ENCODE data around the gene KY.

KY gene

DNA sequence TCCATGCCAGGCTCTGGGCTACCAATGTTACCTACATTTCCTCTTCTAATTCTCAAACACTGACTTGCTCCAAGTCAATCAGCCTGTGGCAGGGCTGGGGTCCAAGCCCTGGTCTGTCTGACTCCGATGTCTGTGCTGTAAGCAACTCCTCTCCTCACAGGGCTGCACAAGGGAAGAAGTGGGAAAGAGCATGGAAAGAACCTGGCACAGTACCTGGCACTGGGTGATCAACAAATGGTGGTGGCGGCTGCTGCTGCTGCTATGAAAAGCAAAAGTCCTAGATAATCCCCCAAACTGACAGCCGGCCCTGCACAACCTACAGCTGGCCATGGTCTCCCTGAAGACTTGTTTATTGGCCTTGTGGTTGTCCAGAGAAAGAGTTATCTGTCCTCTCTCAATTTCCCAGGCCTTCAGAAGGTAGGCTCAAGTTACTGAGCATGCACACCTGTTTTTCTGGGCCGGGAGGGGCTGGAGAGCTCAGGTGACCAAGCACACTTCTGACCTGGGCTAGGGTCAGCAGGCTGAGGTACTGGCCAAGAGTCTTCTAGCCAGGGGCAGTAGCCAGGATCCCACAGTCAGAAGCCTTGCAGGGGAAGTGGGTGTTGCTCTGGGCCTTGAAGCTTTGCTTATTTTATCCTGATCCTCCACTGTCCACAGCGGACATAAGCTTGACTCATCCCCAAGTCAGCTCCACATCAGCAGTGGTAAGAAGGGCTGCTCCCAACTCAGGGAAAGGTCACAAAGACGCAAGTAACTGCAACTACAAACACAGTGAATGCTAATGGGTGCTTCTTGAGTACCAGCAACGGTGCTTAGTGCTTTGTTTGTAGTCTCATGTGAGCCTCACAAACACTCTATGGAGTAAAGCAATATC lies 35.3 kb upstream of the KY start:
- no peaks in the 10 kb centered on the region for H3K36me3 ChIP-seq
- DNase-seq: no peak
- no peaks in the 10 kb centered on the region for H3K27me3 ChIP-seq (ENCODE audit: insufficient read depth, low read depth, severe bottlenecking)
- no peaks in the 10 kb centered on the region for H3K9me3 ChIP-seq (ENCODE audit: severe bottlenecking)
- H3K27ac ChIP-seq: no peak overlapping the region
- no peak overlapping the region for H3K4me3 ChIP-seq (ENCODE audit: low read depth, low read length)
- TF ChIP-seq, protein P1, sequence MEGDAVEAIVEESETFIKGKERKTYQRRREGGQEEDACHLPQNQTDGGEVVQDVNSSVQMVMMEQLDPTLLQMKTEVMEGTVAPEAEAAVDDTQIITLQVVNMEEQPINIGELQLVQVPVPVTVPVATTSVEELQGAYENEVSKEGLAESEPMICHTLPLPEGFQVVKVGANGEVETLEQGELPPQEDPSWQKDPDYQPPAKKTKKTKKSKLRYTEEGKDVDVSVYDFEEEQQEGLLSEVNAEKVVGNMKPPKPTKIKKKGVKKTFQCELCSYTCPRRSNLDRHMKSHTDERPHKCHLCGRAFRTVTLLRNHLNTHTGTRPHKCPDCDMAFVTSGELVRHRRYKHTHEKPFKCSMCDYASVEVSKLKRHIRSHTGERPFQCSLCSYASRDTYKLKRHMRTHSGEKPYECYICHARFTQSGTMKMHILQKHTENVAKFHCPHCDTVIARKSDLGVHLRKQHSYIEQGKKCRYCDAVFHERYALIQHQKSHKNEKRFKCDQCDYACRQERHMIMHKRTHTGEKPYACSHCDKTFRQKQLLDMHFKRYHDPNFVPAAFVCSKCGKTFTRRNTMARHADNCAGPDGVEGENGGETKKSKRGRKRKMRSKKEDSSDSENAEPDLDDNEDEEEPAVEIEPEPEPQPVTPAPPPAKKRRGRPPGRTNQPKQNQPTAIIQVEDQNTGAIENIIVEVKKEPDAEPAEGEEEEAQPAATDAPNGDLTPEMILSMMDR (IDR thresholded peaks at IDR 0.05; ENCODE audit: low read depth, low read length): no peak

DNA sequence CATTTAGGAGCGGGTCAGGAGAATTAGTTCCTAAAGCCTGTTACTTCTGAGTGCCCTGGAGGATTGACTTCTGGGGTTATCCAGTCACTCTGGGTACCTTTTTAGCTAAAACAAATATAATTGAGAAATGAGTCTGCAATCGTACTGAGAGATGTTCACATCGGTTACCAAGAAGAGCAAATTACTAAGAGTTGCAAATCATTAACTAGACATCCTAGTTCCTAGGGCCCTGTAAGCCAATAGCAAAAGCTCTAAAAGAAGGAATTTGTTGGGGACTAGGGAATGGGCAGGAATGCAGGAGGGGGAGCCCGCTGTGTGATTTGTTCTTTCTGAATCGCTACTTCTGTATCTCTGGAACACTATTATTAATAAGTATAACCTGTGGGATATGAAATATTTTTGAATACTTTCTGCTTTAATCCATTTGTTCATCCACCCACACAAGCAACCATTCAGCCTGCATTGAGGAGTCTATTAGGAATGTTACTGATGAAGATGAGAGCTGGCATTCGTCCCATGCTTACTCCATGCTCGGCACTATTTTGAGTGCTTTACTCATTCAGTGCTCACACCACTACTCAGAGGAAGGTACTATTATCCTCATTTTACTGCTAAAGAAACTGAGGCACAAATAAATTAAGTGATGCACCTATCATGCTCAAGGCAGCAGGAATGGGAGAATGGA lies 31.5 kb upstream of the KY start:
- TF ChIP-seq, protein P1 (IDR thresholded peaks at IDR 0.05; ENCODE audit: low read depth, low read length): no peak

DNA sequence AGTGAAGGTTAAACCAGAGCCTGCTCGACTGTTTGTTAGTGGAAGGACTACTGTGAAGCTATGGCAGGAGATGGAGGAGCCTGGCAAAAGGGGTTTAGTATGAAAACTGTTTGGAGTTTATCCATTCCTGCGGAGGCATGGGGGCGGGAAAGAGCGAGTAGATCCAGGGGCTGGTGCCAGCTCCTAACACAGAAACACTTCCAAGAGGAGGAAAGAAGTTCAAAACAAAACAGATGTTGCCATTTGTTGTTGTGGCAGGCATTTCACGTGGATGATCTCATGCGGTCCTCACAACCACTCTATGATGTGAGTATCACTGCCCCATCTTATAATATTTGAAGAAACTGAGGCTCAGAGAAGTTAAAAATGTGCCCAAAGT lies 30.7 kb upstream of the KY start:
- TF ChIP-seq, protein P1 (IDR thresholded peaks at IDR 0.05; ENCODE audit: low read depth, low read length): no peak
- DNase-seq: no peak

More for the DNA sequence above, 31.5 kb upstream of the KY start:
- H3K27ac ChIP-seq: no peak overlapping the region
- H3K9me3 ChIP-seq (ENCODE audit: severe bottlenecking): no peaks in the 10 kb centered on the region
- DNase-seq: no peak
- H3K4me3 ChIP-seq (ENCODE audit: low read depth, low read length): no peak overlapping the region
- no peaks in the 10 kb centered on the region for H3K36me3 ChIP-seq
- H3K27me3 ChIP-seq (ENCODE audit: insufficient read depth, low read depth, severe bottlenecking): no peaks in the 10 kb centered on the region

DNA sequence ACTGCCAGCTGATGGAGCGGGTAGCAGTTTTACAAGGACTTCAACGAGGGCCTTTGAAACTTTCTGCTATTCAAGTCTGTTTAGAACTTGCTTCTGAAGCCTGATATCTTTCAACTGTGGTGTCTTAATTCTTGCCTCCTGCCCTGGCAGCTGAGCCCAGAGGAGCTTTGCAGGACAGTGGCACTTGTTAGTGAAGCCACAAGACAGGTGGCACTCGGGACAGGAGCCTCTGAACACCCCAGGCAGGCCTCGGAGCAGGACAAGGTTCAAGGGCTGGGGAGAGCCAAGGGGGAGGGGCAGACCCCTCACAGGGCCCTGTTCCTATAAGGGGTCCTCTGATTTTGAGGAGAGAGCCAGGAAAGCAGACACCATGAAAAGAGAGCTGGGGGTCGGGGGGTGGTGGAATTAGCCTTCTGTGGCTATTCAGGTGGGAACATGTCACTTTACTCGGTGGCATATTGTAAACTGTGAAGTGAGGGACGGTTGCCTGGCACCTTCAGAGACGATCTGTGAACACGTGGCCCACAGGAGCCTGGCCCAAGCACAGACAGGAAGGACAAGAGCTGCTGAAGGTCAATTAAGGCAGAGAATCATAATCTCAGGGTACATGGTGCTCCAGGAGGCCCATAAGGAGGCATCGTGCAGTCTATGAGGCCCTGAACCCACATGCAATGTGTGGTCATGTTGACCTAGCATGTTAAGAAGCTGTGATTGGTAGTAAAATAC lies 30.1 kb upstream of the KY start:
- H3K27ac ChIP-seq: no peak overlapping the region
- no peak overlapping the region for H3K4me3 ChIP-seq (ENCODE audit: low read depth, low read length)
- no peak for DNase-seq
- TF ChIP-seq, protein P1 (IDR thresholded peaks at IDR 0.05; ENCODE audit: low read depth, low read length): no peak
- no peaks in the 10 kb centered on the region for H3K27me3 ChIP-seq (ENCODE audit: insufficient read depth, low read depth, severe bottlenecking)
- H3K36me3 ChIP-seq: no peaks in the 10 kb centered on the region
- no peaks in the 10 kb centered on the region for H3K9me3 ChIP-seq (ENCODE audit: severe bottlenecking)

More for the DNA sequence above, 30.7 kb upstream of the KY start:
- H3K36me3 ChIP-seq: no peaks in the 10 kb centered on the region
- no peak overlapping the region for H3K4me3 ChIP-seq (ENCODE audit: low read depth, low read length)
- no peaks in the 10 kb centered on the region for H3K27me3 ChIP-seq (ENCODE audit: insufficient read depth, low read depth, severe bottlenecking)
- H3K9me3 ChIP-seq (ENCODE audit: severe bottlenecking): no peaks in the 10 kb centered on the region
- no peak overlapping the region for H3K27ac ChIP-seq

DNA sequence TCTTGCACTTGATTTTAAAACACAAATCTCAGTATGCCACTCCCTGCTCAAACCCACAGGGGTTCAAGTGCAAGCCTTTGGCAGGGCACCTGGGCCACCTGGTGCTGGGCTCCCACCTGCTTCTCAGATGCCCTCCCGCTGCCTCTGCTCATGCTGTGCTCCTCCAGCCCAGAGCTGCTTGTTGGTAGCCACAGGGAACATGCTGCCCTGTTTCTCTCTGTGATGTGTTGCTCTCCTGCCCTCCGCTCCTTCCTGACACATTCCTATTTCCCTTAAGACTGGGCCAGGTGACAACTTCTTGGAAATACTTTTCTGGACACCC lies 27.1 kb upstream of the KY start:
- peaks cover 11% of the 10 kb centered on the region for H3K9me3 ChIP-seq (ENCODE audit: severe bottlenecking)
- TF ChIP-seq, protein P1 (IDR thresholded peaks at IDR 0.05; ENCODE audit: low read depth, low read length): no peak
- no peak for DNase-seq
- no peak overlapping the region for H3K4me3 ChIP-seq (ENCODE audit: low read depth, low read length)
- H3K27ac ChIP-seq: no peak overlapping the region
- H3K27me3 ChIP-seq (ENCODE audit: insufficient read depth, low read depth, severe bottlenecking): no peaks in the 10 kb centered on the region
- H3K36me3 ChIP-seq: no peaks in the 10 kb centered on the region
